Measurements from ENCODE around the gene SLIT3.
"Not testable (repeated sequence)": the region's sequence is repeated elsewhere in the genome, so short reads cannot be mapped to it uniquely, and the experiment has no call there.

SLIT3 gene

DNA sequence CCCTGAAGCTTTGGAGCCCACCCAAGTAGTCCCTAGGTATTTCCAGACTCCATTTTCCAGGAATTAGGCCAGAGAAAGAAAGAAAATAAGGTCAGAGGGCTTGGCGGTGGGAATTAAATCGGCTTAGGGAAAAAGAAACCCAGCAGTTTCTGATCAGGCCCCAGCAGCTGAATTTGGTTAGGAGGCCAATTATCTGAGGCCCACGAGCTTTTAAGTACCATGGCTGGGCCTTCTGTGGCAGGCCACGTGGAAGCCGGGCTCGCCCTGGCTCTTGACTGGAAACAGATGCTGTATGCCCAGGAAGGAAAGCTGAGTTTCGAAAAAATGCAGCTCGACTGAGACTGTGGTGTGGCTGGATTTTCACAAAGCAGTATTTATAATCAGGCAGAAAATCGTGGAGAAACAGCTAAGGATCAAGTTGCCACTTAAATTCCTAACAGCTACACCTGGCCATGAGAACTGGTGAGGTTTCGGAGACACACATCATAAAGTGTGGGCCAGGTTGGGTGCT lies 646.7 kb downstream of the SLIT3 start:
- no peak for DNase-seq

DNA sequence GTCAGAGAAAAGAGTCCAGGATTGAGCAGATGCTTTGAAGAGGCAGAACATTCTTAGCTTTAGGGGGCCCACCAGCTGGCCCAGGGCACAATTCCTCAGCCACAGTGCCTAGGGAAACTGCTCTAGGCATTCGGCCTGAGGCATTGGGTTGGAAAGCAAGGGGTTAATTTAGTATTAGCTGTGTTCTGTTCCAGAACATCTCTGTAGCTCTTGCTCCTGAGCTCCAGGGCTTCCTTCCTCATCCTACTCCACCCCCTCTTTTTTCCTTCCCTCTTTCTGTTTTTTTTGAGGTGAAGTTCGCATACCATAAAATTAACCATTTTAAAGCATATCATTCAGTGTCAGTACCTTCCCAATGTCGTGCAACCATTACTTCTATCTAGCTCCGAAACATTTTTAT lies 647.3 kb downstream of the SLIT3 start:
- DNase-seq, result no peak

DNA sequence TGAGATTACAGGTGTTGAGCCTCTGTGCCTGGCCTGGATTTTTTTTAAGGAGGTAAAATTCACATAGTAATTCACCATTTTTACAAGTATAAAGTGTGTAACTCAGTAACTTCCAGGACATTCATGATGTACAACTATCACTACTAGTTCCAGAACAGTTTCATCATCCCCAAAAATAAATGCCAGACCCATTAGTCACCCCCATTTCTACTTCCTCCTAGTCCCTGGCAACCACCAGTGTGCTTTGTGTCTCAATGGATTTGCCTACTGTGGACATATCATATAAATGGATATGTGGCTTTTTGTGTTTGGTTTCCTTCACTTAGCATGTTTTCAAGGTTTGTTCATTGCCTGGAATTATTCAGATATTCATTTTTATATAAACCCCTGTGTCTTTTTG lies 649.3 kb downstream of the SLIT3 start:
- DNase-seq, result no peak

- no peak for DNase-seq
These were observed 651.6 kb downstream of the SLIT3 start for GRCh38 chr5:168649306-168649705.

DNA sequence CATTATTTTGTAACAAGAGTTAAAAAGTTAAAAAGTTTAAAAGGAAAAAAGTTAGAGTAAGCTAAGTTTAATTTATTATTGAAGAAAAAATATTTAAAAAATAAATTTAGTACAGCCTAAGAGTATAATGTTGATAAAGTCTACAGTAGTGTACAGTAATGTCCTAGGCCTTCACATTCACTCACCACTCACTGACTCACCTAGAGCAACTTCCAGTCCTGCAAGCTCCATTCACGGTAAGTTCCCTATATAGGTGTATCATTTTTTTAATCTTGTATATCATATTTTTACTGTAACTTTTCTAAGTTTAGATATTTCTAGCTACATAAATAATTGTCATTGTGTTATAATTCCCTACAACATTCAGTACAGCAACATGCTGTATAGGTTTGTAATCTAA lies 652.4 kb downstream of the SLIT3 start:
- DNase-seq, result no peak

- no peak for DNase-seq
These were observed 652.9 kb downstream of the SLIT3 start for GRCh38 chr5:168648016-168648415.

DNA sequence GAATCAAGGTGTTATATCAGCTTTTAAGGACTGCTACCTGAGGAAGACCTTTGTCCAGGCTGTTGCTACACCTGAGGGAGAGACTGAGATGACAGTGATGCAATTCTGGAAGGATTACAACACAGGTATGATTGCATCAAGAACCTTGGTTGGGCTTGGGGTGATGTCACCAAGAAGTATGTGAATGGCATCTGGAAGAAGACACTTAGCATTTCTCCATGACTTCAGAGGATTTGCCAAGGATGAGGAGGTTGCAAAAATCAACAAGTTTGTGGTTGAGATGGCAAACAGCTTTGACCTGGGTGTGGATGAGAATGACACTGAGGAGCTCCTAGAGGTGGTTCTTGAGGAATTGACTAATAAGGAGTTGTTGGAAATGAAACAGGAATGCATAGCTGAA lies 653.9 kb downstream of the SLIT3 start:
- DNase-seq, result no peak

GRCh38 chr5:168646335-168646734 lies 654.6 kb downstream of the SLIT3 start:
- DNase-seq, result no peak

DNA sequence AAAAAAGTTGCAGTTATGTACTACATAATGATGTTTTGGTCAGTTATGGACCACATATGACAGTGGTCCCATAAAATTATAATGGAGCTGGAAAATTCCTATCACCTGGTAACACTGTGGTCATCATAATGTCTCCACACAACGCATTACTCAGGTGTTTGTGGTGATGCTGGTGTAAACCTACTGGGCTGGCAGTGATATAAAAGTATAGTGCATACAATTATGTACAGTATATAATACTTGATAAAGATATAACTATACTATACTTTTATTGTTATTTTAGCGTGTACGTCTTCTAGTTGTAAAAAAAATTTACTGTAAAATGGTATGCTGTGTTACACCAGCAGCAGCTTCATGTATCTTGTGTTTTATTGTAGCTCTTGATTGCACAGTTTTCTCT lies 655.7 kb downstream of the SLIT3 start:
- no peak for DNase-seq

GRCh38 chr5:168642019-168642418 lies 658.9 kb downstream of the SLIT3 start:
- DNase-seq, result no peak

GRCh38 chr5:168638846-168639245 lies 662.1 kb downstream of the SLIT3 start:
- not testable (repeated sequence) for DNase-seq

GRCh38 chr5:168637793-168638192 lies 663.1 kb downstream of the SLIT3 start:
- DNase-seq, result no peak

GRCh38 chr5:168637281-168637680 lies 663.7 kb downstream of the SLIT3 start:
- no peak for DNase-seq

GRCh38 chr5:168630958-168631357 lies 670.0 kb downstream of the SLIT3 start:
- DNase-seq, result not testable (repeated sequence)

DNA sequence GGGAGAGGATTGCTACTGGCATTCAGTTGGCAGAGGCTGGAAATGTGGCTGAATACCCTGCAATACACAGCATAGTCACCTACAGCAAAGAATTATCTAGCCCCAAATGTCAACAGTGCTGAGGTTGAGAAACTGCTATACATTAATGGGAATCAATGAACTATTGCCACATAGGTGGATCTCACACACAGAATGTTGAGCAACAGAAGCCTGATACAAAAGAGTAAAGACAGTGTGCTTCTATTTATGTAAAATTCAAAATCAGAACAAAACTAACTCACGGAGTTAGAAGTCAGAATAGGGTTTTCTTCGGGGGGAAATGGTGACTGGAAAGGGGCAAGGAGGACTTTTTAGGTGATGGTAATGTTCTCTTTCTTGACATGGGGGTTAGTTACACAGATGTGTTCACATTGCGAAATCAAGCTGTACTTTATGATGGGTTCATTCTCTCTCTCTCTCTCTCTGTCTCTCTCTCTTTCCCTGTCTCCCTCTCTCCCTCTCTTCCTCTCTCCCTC lies 676.0 kb downstream of the SLIT3 start:
- no peak for DNase-seq

DNA sequence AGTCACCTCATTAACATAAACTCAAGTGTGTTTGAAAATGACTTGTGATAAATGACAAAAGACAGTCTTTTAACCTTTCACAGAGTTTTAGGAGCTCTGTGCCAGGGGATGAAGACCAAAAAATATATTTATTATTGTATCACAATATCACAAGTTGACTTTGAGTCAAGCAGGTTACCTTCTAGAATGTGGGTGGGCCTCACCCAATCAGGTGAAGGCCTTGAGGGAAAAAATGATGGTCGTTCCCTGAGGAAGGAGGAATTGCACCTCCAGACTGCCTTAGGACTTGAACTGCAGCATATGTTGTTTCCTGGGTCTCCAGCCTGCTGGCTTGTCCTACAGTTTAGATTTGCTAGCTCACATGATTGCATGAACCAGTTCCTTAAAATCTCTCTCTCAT lies 680.1 kb downstream of the SLIT3 start:
- no peak for DNase-seq

GRCh38 chr5:168614661-168615060 lies 686.3 kb downstream of the SLIT3 start:
- no peak for DNase-seq

- DNase-seq, result no peak
These were observed 686.9 kb downstream of the SLIT3 start for GRCh38 chr5:168613996-168614395.

- no peak for DNase-seq
These were observed 687.5 kb downstream of the SLIT3 start for GRCh38 chr5:168613396-168613795.

GRCh38 chr5:168612996-168613395 lies 687.9 kb downstream of the SLIT3 start:
- no peak for DNase-seq

GRCh38 chr5:168612123-168612522 lies 688.8 kb downstream of the SLIT3 start:
- no peak for DNase-seq

All from DMS 273 treated with DMSO at 0.1 percent for 48 hours (cell line).